GM18519 (cell line): ENCODE measurements around the gene MRI1.
"Not testable (repeated sequence)": the region's sequence is repeated elsewhere in the genome, so short reads cannot be mapped to it uniquely, and the experiment has no call there.

Experiments used
- ATAC-seq: cut with Tn5 transposase; IDR thresholded peaks from one replicate; pipeline ENCODE4 v1.9.1; 2021; ENCODE audit warnings: mild to moderate bottlenecking, moderate library complexity; ENCODE audit not compliant: unreplicated experiment, low FRiP score

MRI1 gene

GRCh38 chr19:13764101-13764807 lies at the start of gene MRI1:
MRI1 (plus strand) TSS chr19:13764522; CDS start chr19:13764589, 67 bp downstream.
- ATAC-seq: no peak

GRCh38 chr19:13717194-13717643 lies 47.1 kb upstream of the MRI1 start:
- no peak for ATAC-seq

GRCh38 chr19:13718733-13719132 lies 45.6 kb upstream of the MRI1 start:
- ATAC-seq: no peak

GRCh38 chr19:13722146-13722545 lies 42.2 kb upstream of the MRI1 start:
- ATAC-seq: no peak

- no peak for ATAC-seq
Measured at GRCh38 chr19:13723206-13723605, 41.1 kb upstream of the MRI1 start.

GRCh38 chr19:13726323-13726722 lies 38.0 kb upstream of the MRI1 start:
- ATAC-seq: no peak

- ATAC-seq: no peak
Measured at GRCh38 chr19:13727798-13728197, 36.5 kb upstream of the MRI1 start.

GRCh38 chr19:13729859-13730258 lies 34.5 kb upstream of the MRI1 start:
- ATAC-seq: no peak

- ATAC-seq: no peak
Measured at GRCh38 chr19:13731147-13731964, 33.0 kb upstream of the MRI1 start.

GRCh38 chr19:13732337-13732736 lies 32.0 kb upstream of the MRI1 start:
- no peak for ATAC-seq

GRCh38 chr19:13734751-13735150 lies 29.6 kb upstream of the MRI1 start:
- ATAC-seq: no peak

GRCh38 chr19:13738073-13738472 lies 26.2 kb upstream of the MRI1 start:
- no peak for ATAC-seq

- ATAC-seq: no peak
Measured at GRCh38 chr19:13741893-13742292, 22.4 kb upstream of the MRI1 start.

GRCh38 chr19:13742756-13743155 lies 21.6 kb upstream of the MRI1 start:
- ATAC-seq: no peak

- ATAC-seq: no peak
Measured at GRCh38 chr19:13744174-13744573, 20.1 kb upstream of the MRI1 start.

GRCh38 chr19:13747098-13747453 lies 17.2 kb upstream of the MRI1 start:
- no peak for ATAC-seq

- no peak for ATAC-seq
Measured at GRCh38 chr19:13748169-13748828, 16.0 kb upstream of the MRI1 start.

GRCh38 chr19:13751436-13751835 lies 12.9 kb upstream of the MRI1 start:
- ATAC-seq: no peak

GRCh38 chr19:13753622-13754021 lies 10.7 kb upstream of the MRI1 start:
- not testable (repeated sequence) for ATAC-seq

GRCh38 chr19:13756210-13756609 lies 8.1 kb upstream of the MRI1 start:
- no peak for ATAC-seq
